A549 (cell line): ENCODE data around the gene GPR35.

Experiments
- CTCF ChIP-seq: fragments of >200 bp; sonication (Bioruptor Twin); formaldehyde crosslinking; IDR thresholded peaks from 3 replicates; pipeline ENCODE4 v1.5.1; 2016
- EP300 ChIP-seq, 2 experiments: fragments of >200 bp; sonication (Bioruptor Twin); formaldehyde crosslinking; IDR thresholded peaks; 2 replicates in 1 of 2; 3 replicates in 1 of 2; pipeline ENCODE4 v1.6.1; 2016 to 2017
- HMGXB4 ChIP-seq: fragments of 250-450 bp; sonication (Bioruptor Pico); IDR thresholded peaks from 2 replicates; pipeline ENCODE4 v1.5.0; 2021; ENCODE audit warnings: mild to moderate bottlenecking, moderate library complexity, borderline replicate concordance
- POLR2A ChIP-seq: IDR thresholded peaks from 2 replicates; pipeline ENCODE4 v1.6.1; 2012; ENCODE audit warnings: mild to moderate bottlenecking, low read length
- POLR2AphosphoS2 ChIP-seq: conservative IDR thresholded peaks from 2 replicates; pipeline ENCODE4 v1.6.1; 2012; ENCODE audit warnings: low read length, improper control_type of control experiment, inconsistent platforms
- ZC3H11A ChIP-seq: fragments of 450-650 bp; IDR thresholded peaks from 2 replicates; pipeline ENCODE4 v1.6.1; 2014; ENCODE audit warnings: antibody characterized with exemption, mild to moderate bottlenecking
- TF ChIP-seq, protein P1 (sequence below): fragments of >200 bp; sonication (Bioruptor Twin); formaldehyde crosslinking; IDR thresholded peaks from 2 replicates; pipeline ENCODE4 v1.6.1; 2016

- TF ChIP-seq EP300 (IDR thresholded peaks at IDR 0.05) (no peak), CTCF (no peak), POLR2AphosphoS2 (no peak), HMGXB4 (CRISPR knock-in tag) (no peak), POLR2A (no peak), ZC3H11A (no peak)
- TF ChIP-seq, protein P1, sequence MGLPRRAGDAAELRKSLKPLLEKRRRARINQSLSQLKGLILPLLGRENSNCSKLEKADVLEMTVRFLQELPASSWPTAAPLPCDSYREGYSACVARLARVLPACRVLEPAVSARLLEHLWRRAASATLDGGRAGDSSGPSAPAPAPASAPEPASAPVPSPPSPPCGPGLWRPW: no peak
Observed at GRCh38 chr2:240630771-240631547, 5.7 kb downstream of the GPR35 start.
